Coronary artery (tissue), 2 donors: ENCODE data around the gene ZNF385A.

ENCODE experiments used
- DNase-seq: peaks from one replicate; pipeline ENCODE4 v3.0.0-alpha.2; 2017; ENCODE audit warnings: low spot score
- H3K27ac ChIP-seq, 2 donors: fragments of 200-600 bp; sonication (generic); one replicate each; pipeline ENCODE4 v1.5.1; 2016 to 2019
- H3K4me3 ChIP-seq: fragments of 200-600 bp; sonication (generic); 2 replicates; pipeline ENCODE4 v1.5.1; 2016; ENCODE audit warnings: mild to moderate bottlenecking, moderate library complexity
- TF ChIP-seq, protein P1 (sequence below): fragments of 200-600 bp; sonication (generic); IDR thresholded peaks from one replicate; pipeline ENCODE4 v1.5.1; 2019; ENCODE audit warnings: antibody characterized with exemption

ZNF385A gene

DNA sequence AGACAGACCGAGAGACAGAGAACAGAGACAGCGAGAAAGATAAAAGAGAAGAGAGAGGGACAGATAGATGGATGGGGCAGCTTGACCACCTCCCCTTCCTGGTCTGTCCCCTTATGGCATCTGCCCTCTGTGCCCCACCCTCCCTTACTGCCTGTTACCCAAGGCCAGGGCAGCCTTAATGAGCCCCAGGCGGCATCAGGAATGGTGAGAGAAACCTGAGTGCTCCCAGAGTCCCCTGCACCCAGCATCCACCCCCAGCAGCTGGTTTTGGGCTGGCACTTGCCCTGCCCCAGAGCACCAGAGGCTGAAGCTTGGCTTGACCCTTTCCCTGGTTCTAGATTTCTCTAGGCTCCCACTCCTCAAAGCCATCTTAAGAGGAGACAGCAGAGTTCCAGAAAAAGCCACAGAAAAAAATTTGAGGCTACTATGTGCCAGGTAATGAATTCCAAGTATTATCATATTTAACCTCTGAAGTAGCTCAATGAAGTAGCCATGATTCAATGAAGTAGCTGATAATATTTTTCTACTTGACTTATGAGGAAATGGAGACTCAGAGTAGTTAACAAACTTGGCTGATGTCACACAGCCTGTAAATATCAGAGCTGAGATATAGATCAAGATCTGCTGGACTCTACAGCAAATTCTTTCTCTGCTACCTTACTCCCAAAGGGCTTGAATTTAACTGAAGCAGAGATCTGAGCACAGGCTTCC lies 2.0 kb upstream of the ZNF385A start:
- DNase-seq = no peak
- Histone ChIP-seq H3K27ac (no peak overlapping the region), H3K4me3 (no peak overlapping the region)
- TF ChIP-seq, protein P1, sequence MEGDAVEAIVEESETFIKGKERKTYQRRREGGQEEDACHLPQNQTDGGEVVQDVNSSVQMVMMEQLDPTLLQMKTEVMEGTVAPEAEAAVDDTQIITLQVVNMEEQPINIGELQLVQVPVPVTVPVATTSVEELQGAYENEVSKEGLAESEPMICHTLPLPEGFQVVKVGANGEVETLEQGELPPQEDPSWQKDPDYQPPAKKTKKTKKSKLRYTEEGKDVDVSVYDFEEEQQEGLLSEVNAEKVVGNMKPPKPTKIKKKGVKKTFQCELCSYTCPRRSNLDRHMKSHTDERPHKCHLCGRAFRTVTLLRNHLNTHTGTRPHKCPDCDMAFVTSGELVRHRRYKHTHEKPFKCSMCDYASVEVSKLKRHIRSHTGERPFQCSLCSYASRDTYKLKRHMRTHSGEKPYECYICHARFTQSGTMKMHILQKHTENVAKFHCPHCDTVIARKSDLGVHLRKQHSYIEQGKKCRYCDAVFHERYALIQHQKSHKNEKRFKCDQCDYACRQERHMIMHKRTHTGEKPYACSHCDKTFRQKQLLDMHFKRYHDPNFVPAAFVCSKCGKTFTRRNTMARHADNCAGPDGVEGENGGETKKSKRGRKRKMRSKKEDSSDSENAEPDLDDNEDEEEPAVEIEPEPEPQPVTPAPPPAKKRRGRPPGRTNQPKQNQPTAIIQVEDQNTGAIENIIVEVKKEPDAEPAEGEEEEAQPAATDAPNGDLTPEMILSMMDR = no peak

DNA sequence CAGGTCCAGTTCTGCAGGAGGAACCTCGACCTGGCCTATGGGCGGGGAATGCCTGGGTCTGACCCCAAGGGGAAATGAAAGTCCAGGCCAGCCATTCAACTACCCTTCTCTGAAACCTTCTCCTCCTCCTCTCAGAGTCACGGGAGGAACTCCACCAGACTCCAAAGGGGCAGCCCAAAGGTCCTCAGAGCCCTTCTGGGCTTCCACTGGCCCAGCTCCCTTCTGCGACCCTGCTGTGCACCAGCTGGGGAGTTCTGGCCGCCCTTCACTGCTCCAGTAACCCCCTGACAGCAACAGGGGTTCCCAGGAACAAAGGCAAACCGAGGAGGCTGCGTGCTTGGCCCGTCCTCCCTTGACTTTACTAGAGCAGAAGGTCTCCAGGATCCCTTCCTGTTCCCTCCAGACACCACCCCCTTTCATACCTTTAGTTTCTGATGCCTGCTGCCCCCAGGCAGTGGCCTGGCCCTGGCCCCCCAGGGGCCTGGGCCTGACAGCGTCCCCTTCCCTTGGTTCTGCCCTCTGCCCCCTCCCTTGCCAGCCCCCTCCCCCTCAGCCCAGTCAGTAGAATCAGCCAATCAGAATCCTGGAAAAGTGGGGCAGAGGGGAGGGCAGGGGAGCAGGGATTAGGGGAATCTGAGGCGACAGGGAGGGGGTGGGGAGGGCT lies 850 bp upstream of the ZNF385A start:
- TF ChIP-seq, protein P1 = no peak
- DNase-seq = no peak
- peak overlapping the region in 1 of 2 donors; percentile 76 for H3K27ac ChIP-seq
- no peak overlapping the region for H3K4me3 ChIP-seq

DNA sequence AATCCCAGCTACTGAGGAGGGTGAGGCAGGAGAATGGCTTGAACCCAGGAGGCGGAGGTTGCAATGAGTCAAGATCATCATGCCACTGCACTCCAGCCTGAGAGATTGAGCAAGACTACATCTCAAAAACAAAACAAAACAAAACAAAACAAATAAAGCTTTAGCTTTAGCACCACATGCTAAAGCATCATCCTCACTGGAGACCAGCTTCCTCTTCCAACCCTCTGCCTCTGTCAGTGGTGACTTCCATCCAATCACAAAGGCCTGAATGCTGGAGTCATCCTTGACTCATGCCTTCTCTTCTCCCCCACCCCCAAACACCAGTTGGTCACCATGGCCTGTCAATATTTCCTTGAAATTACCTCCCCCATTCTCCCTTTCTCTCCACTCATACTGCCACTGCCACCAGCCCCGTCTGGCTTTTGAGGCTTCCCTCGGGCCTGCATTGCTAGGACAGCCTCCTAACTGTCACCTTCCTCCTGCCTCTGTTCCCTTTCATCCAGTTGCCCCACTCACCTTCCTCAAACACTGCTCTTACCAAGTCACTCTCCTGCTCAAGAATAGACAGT lies 1.4 kb downstream of the ZNF385A start:
- Histone ChIP-seq H3K27ac (peak overlapping the region in 1 of 2 donors; percentile 30), H3K4me3 (no peak overlapping the region)
- TF ChIP-seq, protein P1 = no peak
- no peak for DNase-seq

DNA sequence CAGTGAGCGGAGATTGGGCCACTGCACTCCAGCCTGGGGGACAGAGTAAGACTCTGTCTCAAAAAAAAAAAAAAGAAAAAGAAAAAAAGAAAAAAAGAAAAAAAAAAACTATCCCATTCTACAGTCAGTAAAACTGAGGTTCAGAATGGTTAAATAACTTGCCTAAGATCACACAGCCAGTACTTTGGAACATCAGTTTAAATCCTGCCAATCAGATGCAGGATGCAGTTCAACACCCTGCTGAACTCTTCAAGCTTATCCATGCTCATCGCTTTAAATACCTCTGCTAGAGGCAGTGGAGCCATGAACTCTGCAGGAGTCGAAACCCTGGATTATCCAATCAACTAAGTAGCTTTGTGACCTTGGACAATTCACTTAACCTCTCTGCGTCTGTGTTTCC lies 3.4 kb downstream of the ZNF385A start:
- DNase-seq = no peak
- TF ChIP-seq, protein P1 = no peak
- H3K27ac ChIP-seq = no peak overlapping the region
- H3K4me3 ChIP-seq = no peak overlapping the region

DNA sequence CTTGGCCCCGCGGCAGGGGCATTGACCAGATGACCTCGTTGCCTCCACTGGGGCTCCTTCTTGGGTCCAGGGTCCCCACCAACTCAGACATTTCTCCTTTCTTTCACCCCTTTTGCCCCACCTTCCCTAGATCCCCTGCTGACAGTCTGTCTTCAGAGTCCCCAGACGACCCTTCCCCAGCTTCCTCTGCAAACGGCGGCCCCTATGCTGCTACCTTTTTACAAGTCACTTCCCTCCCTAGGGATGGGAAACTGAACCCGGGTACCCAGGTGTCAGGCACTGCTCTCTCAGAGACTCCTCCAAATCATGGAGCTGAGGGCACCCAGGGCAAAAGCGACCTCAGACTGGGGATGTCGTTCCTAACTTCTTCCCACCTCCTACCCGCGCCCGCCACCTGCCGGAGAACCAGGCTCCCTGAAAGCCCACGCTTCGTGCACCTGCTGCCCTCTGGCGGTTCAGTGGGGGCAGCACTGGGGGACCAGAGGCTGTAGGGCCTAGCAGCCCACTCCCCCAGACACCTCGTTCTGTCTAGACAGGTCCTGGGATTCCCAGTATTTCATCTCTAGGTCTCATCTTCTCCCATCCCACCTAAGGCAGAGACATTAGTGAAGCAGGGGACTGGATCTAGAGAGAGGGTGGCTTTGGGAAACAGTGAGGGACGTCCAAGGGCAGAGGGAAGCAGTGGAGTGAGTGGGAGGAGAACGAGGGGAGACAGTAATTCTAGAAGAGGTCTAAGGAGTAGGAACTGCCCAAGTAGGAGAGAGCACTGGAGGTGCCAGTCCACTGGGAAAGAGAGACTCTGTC lies 4.9 kb downstream of the ZNF385A start:
- H3K27ac ChIP-seq = peak overlapping the region; percentile 25 to 87

DNA sequence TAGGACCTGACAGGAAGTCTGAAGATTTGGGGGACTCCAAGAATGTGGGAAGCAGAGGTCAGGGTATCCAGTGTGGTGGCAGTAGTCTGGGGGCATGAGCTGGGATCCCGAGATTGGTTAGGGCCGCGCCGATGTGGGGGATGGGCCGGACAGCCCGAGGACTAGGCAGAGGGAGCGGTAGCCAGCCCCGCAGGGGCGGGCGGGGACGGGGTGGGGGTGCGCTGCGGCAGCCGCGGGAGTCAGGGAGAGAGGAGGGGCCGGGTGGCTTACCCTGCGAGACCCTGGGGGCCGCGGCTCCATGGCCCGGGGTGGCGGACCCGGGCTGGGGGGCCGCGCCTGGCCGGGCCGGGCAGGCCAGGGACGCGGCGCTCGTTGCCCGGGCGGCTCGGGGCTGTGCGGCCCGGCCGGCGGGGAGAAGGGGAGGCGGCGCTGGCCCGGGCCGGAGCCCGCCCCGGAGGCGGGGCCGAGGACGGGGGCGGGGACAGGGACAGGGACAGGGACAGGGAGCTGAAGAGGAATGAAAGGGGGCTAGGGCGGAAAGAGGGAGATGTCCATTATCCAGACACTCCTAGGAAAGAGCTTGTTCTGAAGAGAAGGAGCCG lies 5.6 kb downstream of the ZNF385A start:
- DNase-seq = peak; percentile 76
- Histone ChIP-seq H3K4me3 (peak overlapping the region; percentile 77), H3K27ac (peak overlapping the region; percentile 25 to 87)
- TF ChIP-seq, protein P1 = no peak

More for the DNA sequence above, 4.9 kb downstream of the ZNF385A start:
- peak overlapping the region; percentile 77 for H3K4me3 ChIP-seq
- peak; percentile 92 for DNase-seq
- TF ChIP-seq, protein P1 = peak; percentile 100
